Neural cell (in vitro differentiated cells): ENCODE data around the gene OSBPL5. TPM values are rescaled to one million over a fixed set of nuclear protein-coding genes. Genes with fewer than 3 reads are reported as not detected.

Experiments
- H2AFZ ChIP-seq: fragments of 200-600, 300-800 bp; sonication (generic), shearing (Covaris generic); 2 replicates; pipeline ENCODE4 v1.6.0; 2014; ENCODE audit warnings: low read depth, mild to moderate bottlenecking, antibody characterized with exemption, low read length, moderate library complexity
- H3F3A ChIP-seq: fragments of 200-600 bp; shearing (Covaris generic); 2 replicates; pipeline ENCODE4 v1.6.1; 2016; ENCODE audit warnings: mild to moderate bottlenecking, moderate library complexity, mixed read lengths, antibody characterized with exemption, low read length; ENCODE audit not compliant: insufficient read depth, poor library complexity, severe bottlenecking
- H3K27ac ChIP-seq: fragments of 200-600, 300-800 bp; sonication (generic), shearing (Covaris generic); 2 replicates; pipeline ENCODE4 v1.5.1; 2014; ENCODE audit warnings: mild to moderate bottlenecking, low read length, moderate library complexity
- H3K27me3 ChIP-seq: fragments of 300-800, 200-600 bp; sonication (generic), shearing (Covaris generic); 2 replicates; pipeline ENCODE4 v1.6.0; 2014; ENCODE audit warnings: mild to moderate bottlenecking, low read depth, low read length, moderate library complexity; ENCODE audit not compliant: insufficient read depth
- H3K36me3 ChIP-seq: fragments of 300-800, 200-600 bp; sonication (generic), shearing (Covaris generic); 2 replicates; pipeline ENCODE4 v1.5.1; 2014; ENCODE audit warnings: mild to moderate bottlenecking, antibody characterized with exemption, low read length, moderate library complexity; ENCODE audit not compliant: insufficient read depth
- H3K4me2 ChIP-seq: fragments of 300-800, 200-600 bp; sonication (generic), shearing (Covaris generic); 2 replicates; pipeline ENCODE4 v1.6.0; 2014; ENCODE audit warnings: mild to moderate bottlenecking, low read length
- H3K4me3 ChIP-seq: fragments of 300-800, 200-600 bp; sonication (generic), shearing (Covaris generic); 2 replicates; pipeline ENCODE4 v1.5.1; 2014; ENCODE audit warnings: mild to moderate bottlenecking, low read length, moderate library complexity
- H3K79me2 ChIP-seq: fragments of 200-600 bp; shearing (Covaris generic); replicated peaks from 2 replicates; pipeline ENCODE4 v1.6.0; 2014; ENCODE audit warnings: mild to moderate bottlenecking, low read length, moderate library complexity; ENCODE audit not compliant: insufficient read depth
- H3K9ac ChIP-seq: fragments of 300-800, 200-600 bp; sonication (generic), shearing (Covaris generic); 2 replicates; pipeline ENCODE4 v1.6.1; 2016; ENCODE audit warnings: mild to moderate bottlenecking, low read length, mixed read lengths
- H3K9me2 ChIP-seq: fragments of 200-600 bp; shearing (Covaris generic); 2 replicates; pipeline ENCODE4 v1.6.1; 2016; ENCODE audit warnings: mild to moderate bottlenecking, low read length, mixed read lengths; ENCODE audit not compliant: insufficient read depth
- H3K9me3 ChIP-seq: fragments of 200-600, 300-800 bp; sonication (generic), shearing (Covaris generic); 2 replicates; pipeline ENCODE4 v1.6.1; 2016; ENCODE audit warnings: mild to moderate bottlenecking, mixed run types, low read length, moderate library complexity, mixed read lengths
- H4K20me1 ChIP-seq: fragments of 200-600 bp; shearing (Covaris generic); 2 replicates; pipeline ENCODE4 v1.6.1; 2016; ENCODE audit warnings: mild to moderate bottlenecking, mixed run types; ENCODE audit not compliant: insufficient read depth
- EP300 ChIP-seq: fragments of 450-650 bp; conservative IDR thresholded peaks from 2 replicates; pipeline ENCODE4 v1.6.1; 2014; ENCODE audit warnings: antibody characterized with exemption, mild to moderate bottlenecking, moderate library complexity; ENCODE audit not compliant: poor library complexity, severe bottlenecking
- EZH2 ChIP-seq: fragments of 200-600, 300-800 bp; shearing (Covaris generic), sonication (generic); IDR thresholded peaks from 2 replicates; pipeline ENCODE4 v1.6.1; 2014; ENCODE audit warnings: antibody characterized with exemption, low read length, borderline replicate concordance, mild to moderate bottlenecking; ENCODE audit not compliant: insufficient read depth, poor library complexity, severe bottlenecking
- MXI1 ChIP-seq: fragments of 450-650 bp; conservative IDR thresholded peaks from 2 replicates; pipeline ENCODE4 v1.6.1; 2014; ENCODE audit warnings: antibody characterized with exemption, mild to moderate bottlenecking; ENCODE audit not compliant: poor library complexity, severe bottlenecking
- POLR2AphosphoS5 ChIP-seq: IDR thresholded peaks from 2 replicates; pipeline ENCODE4 v1.6.1; 2012
- RAD21 ChIP-seq: fragments of 450-650 bp; conservative IDR thresholded peaks from 2 replicates; pipeline ENCODE4 v1.6.1; 2014; ENCODE audit warnings: antibody characterized with exemption, mild to moderate bottlenecking, moderate library complexity
- SMC3 ChIP-seq: fragments of 450-650 bp; conservative IDR thresholded peaks from 2 replicates; pipeline ENCODE4 v1.6.1; 2014; ENCODE audit warnings: antibody characterized with exemption, mild to moderate bottlenecking, moderate library complexity; ENCODE audit not compliant: poor library complexity
- TAF1 ChIP-seq: IDR thresholded peaks from 2 replicates; pipeline ENCODE4 v1.6.1; 2012; ENCODE audit warnings: low read depth
- polyA plus RNA-seq: library from polyadenylated mRNA; depleted of rRNA; stranded (reverse); fragments of >200 nt; gene quantifications from 2 replicates; pipeline ENCODE4 v1.2.3, GENCODE V29; 2014
- TF ChIP-seq, protein P1 (sequence below): IDR thresholded peaks from 2 replicates; pipeline ENCODE4 v1.6.1; 2012; ENCODE audit warnings: borderline replicate concordance
- TF ChIP-seq, protein P2 (sequence below): fragments of 450-650 bp; IDR thresholded peaks from 2 replicates; pipeline ENCODE4 v1.5.1; 2014; ENCODE audit warnings: antibody characterized with exemption, mild to moderate bottlenecking, moderate library complexity; ENCODE audit not compliant: poor library complexity, severe bottlenecking

Gene OSBPL5
- polyA plus RNA-seq, 1 donor from 2014 or later: 49.1 TPM

DNA sequence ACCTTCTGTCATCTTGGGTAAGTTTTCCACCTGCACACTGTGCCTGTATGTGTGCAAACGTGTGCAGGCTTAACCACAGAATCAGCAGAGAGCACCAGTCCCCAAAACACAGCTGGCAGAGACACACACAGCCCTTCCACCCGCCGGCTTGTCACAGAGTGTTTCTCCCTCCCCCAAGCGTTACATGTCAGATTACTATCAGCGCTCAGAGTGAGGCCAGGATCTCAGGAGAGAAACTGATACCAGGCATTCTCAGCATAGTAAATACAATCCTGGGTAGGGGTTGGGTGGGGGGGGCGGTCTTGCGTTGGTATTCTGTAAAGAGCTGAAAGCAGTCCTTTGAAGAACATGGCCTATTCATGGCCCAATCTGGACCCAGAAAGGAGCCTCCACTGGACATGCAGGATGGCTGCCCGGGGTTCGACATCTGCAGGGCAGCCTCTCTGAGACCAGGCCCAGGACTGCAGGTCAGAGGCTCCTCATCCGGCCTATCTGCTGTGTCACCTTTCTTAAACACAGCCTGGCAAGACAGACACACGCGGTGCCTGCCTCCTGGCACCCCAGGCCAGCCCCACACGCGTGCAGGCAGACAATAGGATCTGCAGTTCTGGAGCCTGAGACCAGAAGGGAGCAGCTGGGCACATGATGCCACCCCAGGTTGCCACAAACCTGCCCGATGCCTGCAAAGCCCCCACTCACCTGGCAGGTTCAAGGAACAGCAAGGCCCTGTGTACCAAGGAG is 1.7 kb downstream of the OSBPL5 start:
- H3K36me3 ChIP-seq: no peaks in the 10 kb centered on the region
- no peaks in the 10 kb centered on the region for H3F3A ChIP-seq
- peak overlapping the region; percentile 63 for H3K27ac ChIP-seq
- peaks cover 49% of the 10 kb centered on the region for H3K79me2 ChIP-seq
- H2AFZ ChIP-seq: no peak overlapping the region
- no peaks in the 10 kb centered on the region for H3K9me3 ChIP-seq
- H4K20me1 ChIP-seq: no peaks in the 10 kb centered on the region
- H3K4me2 ChIP-seq: peak overlapping the region; percentile 95
- peak overlapping the region; percentile 95 for H3K4me3 ChIP-seq
- no peaks in the 10 kb centered on the region for H3K9me2 ChIP-seq
- H3K9ac ChIP-seq: peak overlapping the region; percentile 84
- no peaks in the 10 kb centered on the region for H3K27me3 ChIP-seq
- TF ChIP-seq, protein P1, sequence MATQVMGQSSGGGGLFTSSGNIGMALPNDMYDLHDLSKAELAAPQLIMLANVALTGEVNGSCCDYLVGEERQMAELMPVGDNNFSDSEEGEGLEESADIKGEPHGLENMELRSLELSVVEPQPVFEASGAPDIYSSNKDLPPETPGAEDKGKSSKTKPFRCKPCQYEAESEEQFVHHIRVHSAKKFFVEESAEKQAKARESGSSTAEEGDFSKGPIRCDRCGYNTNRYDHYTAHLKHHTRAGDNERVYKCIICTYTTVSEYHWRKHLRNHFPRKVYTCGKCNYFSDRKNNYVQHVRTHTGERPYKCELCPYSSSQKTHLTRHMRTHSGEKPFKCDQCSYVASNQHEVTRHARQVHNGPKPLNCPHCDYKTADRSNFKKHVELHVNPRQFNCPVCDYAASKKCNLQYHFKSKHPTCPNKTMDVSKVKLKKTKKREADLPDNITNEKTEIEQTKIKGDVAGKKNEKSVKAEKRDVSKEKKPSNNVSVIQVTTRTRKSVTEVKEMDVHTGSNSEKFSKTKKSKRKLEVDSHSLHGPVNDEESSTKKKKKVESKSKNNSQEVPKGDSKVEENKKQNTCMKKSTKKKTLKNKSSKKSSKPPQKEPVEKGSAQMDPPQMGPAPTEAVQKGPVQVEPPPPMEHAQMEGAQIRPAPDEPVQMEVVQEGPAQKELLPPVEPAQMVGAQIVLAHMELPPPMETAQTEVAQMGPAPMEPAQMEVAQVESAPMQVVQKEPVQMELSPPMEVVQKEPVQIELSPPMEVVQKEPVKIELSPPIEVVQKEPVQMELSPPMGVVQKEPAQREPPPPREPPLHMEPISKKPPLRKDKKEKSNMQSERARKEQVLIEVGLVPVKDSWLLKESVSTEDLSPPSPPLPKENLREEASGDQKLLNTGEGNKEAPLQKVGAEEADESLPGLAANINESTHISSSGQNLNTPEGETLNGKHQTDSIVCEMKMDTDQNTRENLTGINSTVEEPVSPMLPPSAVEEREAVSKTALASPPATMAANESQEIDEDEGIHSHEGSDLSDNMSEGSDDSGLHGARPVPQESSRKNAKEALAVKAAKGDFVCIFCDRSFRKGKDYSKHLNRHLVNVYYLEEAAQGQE: no peak
- TF ChIP-seq RAD21: no peak
- TF ChIP-seq, protein P2, sequence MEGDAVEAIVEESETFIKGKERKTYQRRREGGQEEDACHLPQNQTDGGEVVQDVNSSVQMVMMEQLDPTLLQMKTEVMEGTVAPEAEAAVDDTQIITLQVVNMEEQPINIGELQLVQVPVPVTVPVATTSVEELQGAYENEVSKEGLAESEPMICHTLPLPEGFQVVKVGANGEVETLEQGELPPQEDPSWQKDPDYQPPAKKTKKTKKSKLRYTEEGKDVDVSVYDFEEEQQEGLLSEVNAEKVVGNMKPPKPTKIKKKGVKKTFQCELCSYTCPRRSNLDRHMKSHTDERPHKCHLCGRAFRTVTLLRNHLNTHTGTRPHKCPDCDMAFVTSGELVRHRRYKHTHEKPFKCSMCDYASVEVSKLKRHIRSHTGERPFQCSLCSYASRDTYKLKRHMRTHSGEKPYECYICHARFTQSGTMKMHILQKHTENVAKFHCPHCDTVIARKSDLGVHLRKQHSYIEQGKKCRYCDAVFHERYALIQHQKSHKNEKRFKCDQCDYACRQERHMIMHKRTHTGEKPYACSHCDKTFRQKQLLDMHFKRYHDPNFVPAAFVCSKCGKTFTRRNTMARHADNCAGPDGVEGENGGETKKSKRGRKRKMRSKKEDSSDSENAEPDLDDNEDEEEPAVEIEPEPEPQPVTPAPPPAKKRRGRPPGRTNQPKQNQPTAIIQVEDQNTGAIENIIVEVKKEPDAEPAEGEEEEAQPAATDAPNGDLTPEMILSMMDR: no peak
- no peak for TF ChIP-seq EP300
- no peak for TF ChIP-seq POLR2AphosphoS5
- no peak for TF ChIP-seq MXI1
- no peak for TF ChIP-seq EZH2
- no peak for TF ChIP-seq SMC3
- no peak for TF ChIP-seq TAF1

DNA sequence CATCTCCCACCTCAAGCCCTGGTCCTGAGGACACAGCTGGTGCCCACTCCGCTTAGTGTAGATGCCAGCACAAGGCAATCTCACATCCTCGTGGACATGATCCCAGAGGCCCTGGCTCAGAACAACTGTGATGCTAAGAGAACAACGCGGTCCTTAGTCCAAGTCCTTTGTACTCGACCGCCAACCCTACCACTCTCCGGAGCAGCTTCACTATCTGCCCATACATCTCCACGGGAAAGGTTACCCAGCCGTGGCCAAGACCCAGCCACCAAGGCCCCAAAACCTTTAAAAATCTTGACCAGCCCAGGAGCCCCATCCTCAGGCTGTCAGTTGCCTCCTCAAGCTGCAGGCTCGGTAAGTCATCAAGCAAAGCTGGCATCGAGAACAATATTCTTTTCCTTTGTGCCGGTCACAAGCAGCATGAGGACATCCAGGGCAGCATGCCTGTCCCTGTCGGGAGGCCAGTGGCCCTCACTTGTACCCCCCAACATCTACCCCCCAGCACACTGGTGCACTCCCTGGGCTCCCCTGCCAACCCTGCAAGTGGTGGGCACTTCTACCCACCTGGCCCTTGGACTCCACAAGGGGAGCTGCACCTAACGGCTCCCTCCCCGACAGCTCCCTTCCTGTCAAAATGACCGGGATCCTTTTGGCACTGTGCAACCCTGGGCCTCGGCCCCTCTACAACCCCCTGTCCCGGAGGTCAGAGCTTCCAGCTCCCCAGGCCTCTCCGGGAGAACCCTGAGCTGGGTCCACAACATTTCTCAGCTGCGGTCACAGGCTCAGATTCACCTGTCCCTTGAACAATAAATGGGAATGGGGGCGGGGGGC is 2.5 kb downstream of the OSBPL5 start:
- H2AFZ ChIP-seq: no peak overlapping the region
- H3K4me2 ChIP-seq: peak overlapping the region; percentile 70
- H3F3A ChIP-seq: no peaks in the 10 kb centered on the region
- no peaks in the 10 kb centered on the region for H3K27me3 ChIP-seq
- H3K9me2 ChIP-seq: no peaks in the 10 kb centered on the region
- H3K79me2 ChIP-seq: peaks cover 49% of the 10 kb centered on the region
- no peak for TF ChIP-seq RAD21
- TF ChIP-seq, protein P1: no peak
- no peak for TF ChIP-seq EZH2
- TF ChIP-seq TAF1: no peak
- no peak for TF ChIP-seq POLR2AphosphoS5
- no peak for TF ChIP-seq MXI1
- TF ChIP-seq EP300: no peak
- no peak for TF ChIP-seq SMC3
- TF ChIP-seq, protein P2: no peak
- peak overlapping the region; percentile 84 for H3K9ac ChIP-seq
- no peaks in the 10 kb centered on the region for H3K36me3 ChIP-seq
- H3K4me3 ChIP-seq: peak overlapping the region; percentile 95
- H4K20me1 ChIP-seq: no peaks in the 10 kb centered on the region
- H3K27ac ChIP-seq: no peak overlapping the region
- H3K9me3 ChIP-seq: no peaks in the 10 kb centered on the region
